HL-60 (cell line): ENCODE data around the gene NUAK2.

ENCODE experiments used
- CTCF ChIP-seq: IDR thresholded peaks from one replicate; pipeline ENCODE4 v1.5.1; 2011; ENCODE audit warnings: low read length, control low read depth, inconsistent platforms; ENCODE audit not compliant: insufficient read depth
- REST ChIP-seq: IDR thresholded peaks from 2 replicates; pipeline ENCODE4 v1.6.1; 2012; ENCODE audit warnings: low read depth; ENCODE audit not compliant: insufficient replicate concordance

DNA sequence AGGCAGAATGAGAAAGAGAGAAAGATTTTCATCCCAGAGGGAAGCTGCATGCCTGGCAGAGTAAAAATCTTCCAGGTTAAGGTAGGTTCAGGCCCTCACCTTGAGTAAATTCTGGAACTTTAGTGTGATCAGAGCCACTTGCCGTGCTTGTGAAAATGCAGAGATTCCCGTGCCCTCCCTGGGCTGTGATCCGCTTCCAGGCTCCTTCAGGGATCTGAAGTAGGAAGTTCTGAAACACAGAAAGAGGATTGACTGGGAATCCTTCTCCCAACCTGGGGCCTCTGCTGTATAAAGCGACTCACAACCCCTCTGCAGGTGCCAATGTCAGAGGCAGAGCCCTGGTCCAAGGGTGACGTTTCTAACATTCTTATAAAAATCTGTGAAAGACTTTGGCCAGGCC, 26.6 kb downstream of the NUAK2 start:
- no peak for TF ChIP-seq CTCF
- no peak for TF ChIP-seq REST
